K562 (cell line): Measurements from ENCODE around the gene GRIPAP1. TPM values are rescaled to one million over a fixed set of nuclear protein-coding genes. Genes with fewer than 3 reads are reported as not detected.

ENCODE experiments used
- ATAC-seq: fragments of 200-7000 bp; cut with Tn5 transposase; 3 replicates; pipeline ENCODE4 v1.9.1; 2020; ENCODE audit warnings: moderate library complexity
- BruUV-seq: library from RNA; stranded (reverse); fragments of 400-500 nt; replicated peaks from 2 replicates; lab custom pipeline; 2021; lab: Mats Ljungman, UMichigan
- CTCF ChIA-PET: fragments of 300-600 bp; formaldehyde crosslinking; extraction: SDS; loops from one replicate; lab custom pipeline; 2021; ENCODE audit warnings: low intra/inter-chr PET ratio; lab: Yijun Ruan, JAX
- POLR2A ChIA-PET: fragments of 300-600, 350-650 bp; sonication (Branson Sonifier 250); formaldehyde crosslinking; extraction: SDS; loops from one replicate; lab custom pipeline; 2021; ENCODE audit warnings: antibody characterized with exemption, inconsistent platforms; lab: Yijun Ruan, JAX
- DNase-seq, 4 experiments: peaks; one replicate each; pipeline versions ENCODE4 v3.0.0 to v3.0.0-alpha.2; 2011 to 2018; ENCODE audit warnings: low spot score in 3 of 4, mixed read lengths in 3 of 4; ENCODE audit errors: extremely low read depth in 1 of 4
- FAIRE-seq: peaks from 2 replicates; lab custom pipeline; 2011; peaks lifted over from hg19 to GRCh38; lab: Jason Lieb, UNC
- H2AFZ ChIP-seq: 2 replicates; pipeline ENCODE4 v1.6.0; 2011; ENCODE audit warnings: low read depth, low read length, control low read depth, inconsistent platforms
- H3K27ac ChIP-seq: fragments of 200-600 bp; 3 replicates; pipeline ENCODE4 v1.8.0; 2011; ENCODE audit warnings: low read depth, mild to moderate bottlenecking, control low read depth, inconsistent platforms, low read length, moderate library complexity, mixed read lengths; ENCODE audit errors: extremely low read depth
- H3K27me3 ChIP-seq, 2 experiments: fragments of 300-600 bp in 1 of 2; 2 replicates in 1 of 2; 3 replicates in 1 of 2; pipeline versions ENCODE4 v1.6.0 to v1.8.0; 2011; ENCODE audit warnings: inconsistent platforms in 2 of 2, low read length in 2 of 2, mild to moderate bottlenecking in 1 of 2, mixed read lengths in 1 of 2, moderate library complexity in 1 of 2; ENCODE audit not compliant: control insufficient read depth in 2 of 2, insufficient read depth in 2 of 2
- H3K36me3 ChIP-seq: fragments of 300-600 bp; 3 replicates; pipeline ENCODE4 v1.8.0; 2011; ENCODE audit warnings: mild to moderate bottlenecking, low read length, inconsistent platforms; ENCODE audit not compliant: control insufficient read depth, insufficient read depth
- H3K4me1 ChIP-seq, 2 experiments: fragments of 200-600 bp in 1 of 2; replicated peaks in 1 of 2; 2 replicates in 1 of 2; 3 replicates in 1 of 2; pipeline versions ENCODE4 v1.5.1 to v1.8.0; 2011; ENCODE audit warnings: inconsistent platforms in 2 of 2, low read length in 2 of 2, mild to moderate bottlenecking in 1 of 2, mixed read lengths in 1 of 2, moderate library complexity in 1 of 2; ENCODE audit not compliant: control insufficient read depth in 2 of 2, insufficient read depth in 2 of 2
- H3K4me2 ChIP-seq: 2 replicates; pipeline ENCODE4 v1.6.1; 2011; ENCODE audit warnings: low read length, control low read depth, inconsistent platforms, mixed read lengths; ENCODE audit not compliant: insufficient read depth
- H3K4me3 ChIP-seq: fragments of 200-600 bp; sonication (generic), shearing (Covaris generic); 2 replicates; pipeline ENCODE4 v1.5.1; 2016; ENCODE audit warnings: control low read depth, inconsistent platforms
- H3K79me2 ChIP-seq: fragments of 200-600 bp; 3 replicates; pipeline ENCODE4 v1.8.0; 2011; ENCODE audit warnings: low read length, inconsistent platforms; ENCODE audit not compliant: control insufficient read depth, insufficient read depth
- H3K9ac ChIP-seq, 2 experiments: 2 replicates each; pipeline versions ENCODE4 v1.6.0 to v1.6.1; 2011; ENCODE audit warnings: low read depth in 2 of 2, low read length in 2 of 2, control low read depth in 1 of 2, inconsistent platforms in 1 of 2, mild to moderate bottlenecking in 1 of 2, mixed read lengths in 1 of 2; ENCODE audit not compliant: insufficient read depth in 1 of 2
- H3K9me1 ChIP-seq: one replicate; pipeline ENCODE4 v1.6.0; 2011; ENCODE audit warnings: inconsistent platforms, mild to moderate bottlenecking, low read length, moderate library complexity; ENCODE audit not compliant: control insufficient read depth, insufficient read depth
- H3K9me3 ChIP-seq: replicated peaks from 2 replicates; pipeline ENCODE4 v1.5.1; 2011; ENCODE audit warnings: low read depth, low read length, inconsistent platforms; ENCODE audit not compliant: control insufficient read depth, insufficient read depth
- H4K20me1 ChIP-seq: replicated peaks from 2 replicates; pipeline ENCODE4 v1.6.1; 2011; ENCODE audit warnings: low read length, inconsistent platforms, mixed read lengths; ENCODE audit not compliant: control insufficient read depth, insufficient read depth
- CHD2 ChIP-seq: IDR thresholded peaks from 2 replicates; pipeline ENCODE4 v1.6.1; 2011; ENCODE audit warnings: low read depth, low read length
- IFI16 ChIP-seq: fragments of 250-450 bp; sonication (Bioruptor Pico); IDR thresholded peaks from 2 replicates; pipeline ENCODE4 v2.1.2; 2022; ENCODE audit warnings: mild to moderate bottlenecking, inconsistent platforms
- SREBF2 ChIP-seq: sonication (generic); formaldehyde crosslinking; IDR thresholded peaks from 2 replicates; pipeline ENCODE4 v1.4.0; 2020; ENCODE audit warnings: mild to moderate bottlenecking, missing genetic modification reagents
- SUPT5H ChIP-seq: fragments of 450-650 bp; IDR thresholded peaks from 2 replicates; pipeline ENCODE4 v1.6.1; 2016
- TFAM ChIP-seq: fragments of 250-450 bp; sonication (Bioruptor Pico); conservative IDR thresholded peaks from 2 replicates; pipeline ENCODE4 v1.5.0; 2021; ENCODE audit warnings: mild to moderate bottlenecking, moderate library complexity
- WGBS: fragments of 100-300 bp; shearing (Covaris generic); methylation state at CpG from one replicate; pipeline ENCODE4 v1.1.6; 2016; ENCODE audit warnings: low coverage, mixed read lengths; ENCODE audit not compliant: insufficient coverage; ENCODE audit errors: missing lambda C conversion rate; 5-methylcytosine and 5-hydroxymethylcytosine counted together
- in situ Hi-C: fragments of 300-500 bp; cut with MboI; formaldehyde crosslinking; loops from 4 replicates; pipeline ENCODE4 v1.15.0; 2018; ENCODE audit warnings: inconsistent platforms, mixed read lengths
- intact Hi-C: fragments of 100-400 bp; cut with micrococcal nuclease; formaldehyde crosslinking; loops from 2 replicates; pipeline ENCODE4 v1.14.2; 2022
- polyA plus RNA-seq, 8 experiments: library from polyadenylated mRNA; depleted of rRNA in 4 of 8; stranded (reverse) in 5 of 8; unstranded in 3 of 8; fragments of >200 nt; fragmentation: Nextera tagmentation in 2 of 8; fragmentation: Illumina TruSeq in 1 of 8; extraction: Ambion mirVana in 2 of 8; extraction: Trizol in 1 of 8; gene quantifications; 2 replicates each; pipeline versions ENCODE4 v1.2.1 to v1.2.3, GENCODE V29; 2011 to 2014; ENCODE audit warnings: inconsistent platforms in 1 of 8, missing spikeins in 1 of 8
- total RNA-seq, 7 experiments: library from RNA; depleted of rRNA in 6 of 7; stranded (reverse); fragments of >200 nt in 6 of 7; fragmentation: Illumina TruSeq in 2 of 7; extraction: Trizol in 2 of 7; gene quantifications; 2 replicates each; pipeline versions ENCODE4 v1.2.1 to v1.2.3, GENCODE V29; 2011 to 2021; ENCODE audit warnings: low replicate concordance in 1 of 7
- TF ChIP-seq, protein P1 (sequence below), 2 experiments: fragments of 450-650 bp in 1 of 2; sonication (generic) in 1 of 2; formaldehyde crosslinking in 1 of 2; IDR thresholded peaks; 2 replicates each; pipeline versions ENCODE4 v1.7.1 to v1.9.0; 2016 to 2022; ENCODE audit warnings: inconsistent platforms in 1 of 2, mild to moderate bottlenecking in 1 of 2, missing genetic modification reagents in 1 of 2
- TF ChIP-seq, protein P2 (sequence below): fragments of 250-450 bp; sonication (Bioruptor Pico); IDR thresholded peaks from 2 replicates; pipeline ENCODE4 v1.4.0; 2020

The GRIPAP1 gene
- total and polyA plus RNA-seq, 9 of the 15 experiments (the other 6 are each of a cell fraction or from before 2014, with no cell fraction given) = 4.1 to 41.6 (median 24.0) TPM

DNA sequence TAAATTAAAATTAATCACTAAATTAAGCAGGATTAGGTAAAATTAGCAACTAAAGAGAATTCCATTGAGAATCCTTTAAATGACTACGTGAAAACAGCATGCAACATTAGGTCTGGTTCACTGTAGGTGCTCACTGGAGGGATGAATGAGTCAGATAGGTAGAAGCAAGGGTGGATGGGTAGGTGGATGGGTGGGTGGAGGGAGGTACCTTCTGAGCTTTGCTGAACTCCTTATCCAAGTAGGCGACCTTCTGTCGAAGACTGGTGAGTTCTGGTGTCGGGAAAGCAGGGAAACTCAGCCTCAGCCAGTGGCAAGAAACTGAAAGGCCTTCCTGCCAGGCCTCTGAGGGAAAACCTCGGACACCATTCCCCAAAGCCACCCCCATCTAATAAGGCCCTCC is 3.0 kb downstream of the GRIPAP1 start:
- FAIRE-seq = no peak
- BruUV-seq = no TSS peak
- Histone ChIP-seq H3K36me3 (peaks cover 38% of the 10 kb centered on the region; the same call in 2 of the 3 replicates), H3K27ac (no peak overlapping the region), H2AFZ (no peak overlapping the region), H3K9me3 (no peaks in the 10 kb centered on the region), H3K9me1 (no peaks in the 10 kb centered on the region)
- no peak for ATAC-seq
- intact Hi-C loops (no loop called here), in situ Hi-C loops (no loop called here)
- TF ChIP-seq TFAM (CRISPR knock-in tag) (no peak), IFI16 (no peak), SREBF2 (CRISPR knock-in tag) (no peak), CHD2 (no peak), SUPT5H (no peak)
- TF ChIP-seq, protein P1, sequence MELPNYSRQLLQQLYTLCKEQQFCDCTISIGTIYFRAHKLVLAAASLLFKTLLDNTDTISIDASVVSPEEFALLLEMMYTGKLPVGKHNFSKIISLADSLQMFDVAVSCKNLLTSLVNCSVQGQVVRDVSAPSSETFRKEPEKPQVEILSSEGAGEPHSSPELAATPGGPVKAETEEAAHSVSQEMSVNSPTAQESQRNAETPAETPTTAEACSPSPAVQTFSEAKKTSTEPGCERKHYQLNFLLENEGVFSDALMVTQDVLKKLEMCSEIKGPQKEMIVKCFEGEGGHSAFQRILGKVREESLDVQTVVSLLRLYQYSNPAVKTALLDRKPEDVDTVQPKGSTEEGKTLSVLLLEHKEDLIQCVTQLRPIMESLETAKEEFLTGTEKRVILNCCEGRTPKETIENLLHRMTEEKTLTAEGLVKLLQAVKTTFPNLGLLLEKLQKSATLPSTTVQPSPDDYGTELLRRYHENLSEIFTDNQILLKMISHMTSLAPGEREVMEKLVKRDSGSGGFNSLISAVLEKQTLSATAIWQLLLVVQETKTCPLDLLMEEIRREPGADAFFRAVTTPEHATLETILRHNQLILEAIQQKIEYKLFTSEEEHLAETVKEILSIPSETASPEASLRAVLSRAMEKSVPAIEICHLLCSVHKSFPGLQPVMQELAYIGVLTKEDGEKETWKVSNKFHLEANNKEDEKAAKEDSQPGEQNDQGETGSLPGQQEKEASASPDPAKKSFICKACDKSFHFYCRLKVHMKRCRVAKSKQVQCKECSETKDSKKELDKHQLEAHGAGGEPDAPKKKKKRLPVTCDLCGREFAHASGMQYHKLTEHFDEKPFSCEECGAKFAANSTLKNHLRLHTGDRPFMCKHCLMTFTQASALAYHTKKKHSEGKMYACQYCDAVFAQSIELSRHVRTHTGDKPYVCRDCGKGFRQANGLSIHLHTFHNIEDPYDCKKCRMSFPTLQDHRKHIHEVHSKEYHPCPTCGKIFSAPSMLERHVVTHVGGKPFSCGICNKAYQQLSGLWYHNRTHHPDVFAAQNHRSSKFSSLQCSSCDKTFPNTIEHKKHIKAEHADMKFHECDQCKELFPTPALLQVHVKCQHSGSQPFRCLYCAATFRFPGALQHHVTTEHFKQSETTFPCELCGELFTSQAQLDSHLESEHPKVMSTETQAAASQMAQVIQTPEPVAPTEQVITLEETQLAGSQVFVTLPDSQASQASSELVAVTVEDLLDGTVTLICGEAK (IDR thresholded peaks at IDR 0.05) = no peak
- TF ChIP-seq, protein P1 (CRISPR knock-in tag; IDR thresholded peaks at IDR 0.05) = no peak
- TF ChIP-seq, protein P2, sequence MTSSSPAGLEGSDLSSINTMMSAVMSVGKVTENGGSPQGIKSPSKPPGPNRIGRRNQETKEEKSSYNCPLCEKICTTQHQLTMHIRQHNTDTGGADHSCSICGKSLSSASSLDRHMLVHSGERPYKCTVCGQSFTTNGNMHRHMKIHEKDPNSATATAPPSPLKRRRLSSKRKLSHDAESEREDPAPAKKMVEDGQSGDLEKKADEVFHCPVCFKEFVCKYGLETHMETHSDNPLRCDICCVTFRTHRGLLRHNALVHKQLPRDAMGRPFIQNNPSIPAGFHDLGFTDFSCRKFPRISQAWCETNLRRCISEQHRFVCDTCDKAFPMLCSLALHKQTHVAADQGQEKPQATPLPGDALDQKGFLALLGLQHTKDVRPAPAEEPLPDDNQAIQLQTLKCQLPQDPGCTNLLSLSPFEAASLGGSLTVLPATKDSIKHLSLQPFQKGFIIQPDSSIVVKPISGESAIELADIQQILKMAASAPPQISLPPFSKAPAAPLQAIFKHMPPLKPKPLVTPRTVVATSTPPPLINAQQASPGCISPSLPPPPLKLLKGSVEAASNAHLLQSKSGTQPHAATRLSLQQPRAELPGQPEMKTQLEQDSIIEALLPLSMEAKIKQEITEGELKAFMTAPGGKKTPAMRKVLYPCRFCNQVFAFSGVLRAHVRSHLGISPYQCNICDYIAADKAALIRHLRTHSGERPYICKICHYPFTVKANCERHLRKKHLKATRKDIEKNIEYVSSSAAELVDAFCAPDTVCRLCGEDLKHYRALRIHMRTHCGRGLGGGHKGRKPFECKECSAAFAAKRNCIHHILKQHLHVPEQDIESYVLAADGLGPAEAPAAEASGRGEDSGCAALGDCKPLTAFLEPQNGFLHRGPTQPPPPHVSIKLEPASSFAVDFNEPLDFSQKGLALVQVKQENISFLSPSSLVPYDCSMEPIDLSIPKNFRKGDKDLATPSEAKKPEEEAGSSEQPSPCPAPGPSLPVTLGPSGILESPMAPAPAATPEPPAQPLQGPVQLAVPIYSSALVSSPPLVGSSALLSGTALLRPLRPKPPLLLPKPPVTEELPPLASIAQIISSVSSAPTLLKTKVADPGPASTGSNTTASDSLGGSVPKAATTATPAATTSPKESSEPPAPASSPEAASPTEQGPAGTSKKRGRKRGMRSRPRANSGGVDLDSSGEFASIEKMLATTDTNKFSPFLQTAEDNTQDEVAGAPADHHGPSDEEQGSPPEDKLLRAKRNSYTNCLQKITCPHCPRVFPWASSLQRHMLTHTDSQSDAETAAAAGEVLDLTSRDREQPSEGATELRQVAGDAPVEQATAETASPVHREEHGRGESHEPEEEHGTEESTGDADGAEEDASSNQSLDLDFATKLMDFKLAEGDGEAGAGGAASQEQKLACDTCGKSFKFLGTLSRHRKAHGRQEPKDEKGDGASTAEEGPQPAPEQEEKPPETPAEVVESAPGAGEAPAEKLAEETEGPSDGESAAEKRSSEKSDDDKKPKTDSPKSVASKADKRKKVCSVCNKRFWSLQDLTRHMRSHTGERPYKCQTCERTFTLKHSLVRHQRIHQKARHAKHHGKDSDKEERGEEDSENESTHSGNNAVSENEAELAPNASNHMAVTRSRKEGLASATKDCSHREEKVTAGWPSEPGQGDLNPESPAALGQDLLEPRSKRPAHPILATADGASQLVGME (CRISPR knock-in tag) = no peak
- TF ChIP-seq, all 486 proteins: peak for 0
- no peak overlapping the region for H3K9ac ChIP-seq
- H3K4me2 ChIP-seq = no peak overlapping the region
- POLR2A ChIA-PET = no interaction called here
- no peaks in the 10 kb centered on the region for H3K27me3 ChIP-seq
- peaks cover 3 to 6% of the 10 kb centered on the region in 2 experiments; a peak in 2 of 5 replicates for H3K4me1 ChIP-seq
- CTCF ChIA-PET = no interaction called here
- no peaks in the 10 kb centered on the region for H4K20me1 ChIP-seq
- WGBS = 85% methylated on average over 1 of the region's 5 CpGs
- H3K4me3 ChIP-seq = no peak overlapping the region
- peaks cover 18% of the 10 kb centered on the region for H3K79me2 ChIP-seq
- no peak for DNase-seq
